NT2/D1 (cell line): ENCODE results near the gene PRM3.

ENCODE experiments used
- SUZ12 ChIP-seq: IDR thresholded peaks from 2 replicates; pipeline ENCODE4 v1.6.1; 2011; ENCODE audit not compliant: insufficient read length, insufficient read depth; ENCODE audit errors: extremely low read depth
- ZNF274 ChIP-seq: IDR thresholded peaks from 2 replicates; pipeline ENCODE4 v1.6.1; 2011; ENCODE audit warnings: mild to moderate bottlenecking, low read depth, low read length

- TF ChIP-seq SUZ12 (no peak), ZNF274 (no peak)
Observed at GRCh38 chr16:11255737-11256660, 17.4 kb downstream of the PRM3 start, which contains the start of gene SOCS1.
